T-helper 2 cell treated with Interferon-gamma antibody and Interleukin-4, amounts not matched to agents 100 ng/mL and 5 ng/mL, for 36 hours (primary cell): ENCODE measurements around the gene ZNF100. TPM values are rescaled to one million over a fixed set of nuclear protein-coding genes. Genes with fewer than 3 reads are reported as not detected.
"Not testable (repeated sequence)": the region's sequence is repeated elsewhere in the genome, so short reads cannot be mapped to it uniquely, and the experiment has no call there.

Experiments used
- intact Hi-C: fragments of 100-400 bp; cut with micrococcal nuclease; formaldehyde crosslinking; loops from one replicate; pipeline ENCODE4 v1.15.1; 2023
- total RNA-seq: library from RNA; stranded (reverse); gene quantifications from 2 replicates; pipeline ENCODE4 v1.2.3, GENCODE V29; 2022

Gene ZNF100
- total RNA-seq, 1 donor from 2014 or later = 22.4 TPM

- intact Hi-C loops = no loop called here
Measured at GRCh38 chr19:21705393-21705792, 62.0 kb downstream of the ZNF100 start.

DNA sequence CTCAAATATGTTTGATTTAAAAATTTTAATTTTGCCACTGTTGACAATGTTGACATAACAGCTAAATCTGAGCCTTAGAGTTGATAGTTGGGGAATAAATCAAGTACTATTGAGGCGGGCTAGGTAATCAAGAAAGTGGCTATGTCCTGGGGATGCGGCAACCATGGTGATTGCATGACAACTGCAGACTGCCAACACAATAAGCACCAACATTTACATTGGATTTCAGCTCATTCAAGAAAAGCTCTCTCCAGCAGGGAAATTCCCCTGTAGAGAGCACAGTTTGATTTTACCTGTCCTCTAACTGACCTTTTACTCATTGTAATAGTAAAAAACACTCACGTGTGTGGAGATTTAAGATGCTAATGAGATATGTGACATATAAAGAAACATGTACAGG lies 63.1 kb downstream of the ZNF100 start:
- intact Hi-C loops = no loop called here

DNA sequence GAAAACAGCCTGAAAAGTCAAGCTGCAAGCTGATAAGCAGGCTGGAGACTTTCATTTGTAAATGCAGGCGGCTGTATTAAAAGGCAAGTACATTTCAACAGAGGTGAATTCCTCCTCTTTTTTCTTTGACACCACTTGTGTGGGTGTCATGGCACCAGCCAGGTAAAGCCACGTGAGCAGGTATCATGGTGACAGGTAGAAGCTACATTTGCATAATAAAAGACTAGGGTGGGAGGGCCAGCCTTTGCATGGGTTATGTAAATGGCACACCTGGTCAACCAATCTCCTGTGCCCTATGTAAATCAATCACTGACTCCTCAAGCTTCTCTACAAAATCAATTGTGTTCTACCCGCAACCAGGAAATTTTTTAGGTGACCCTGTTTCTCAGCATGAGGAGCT lies 68.2 kb downstream of the ZNF100 start:
- intact Hi-C loops = no loop called here

GRCh38 chr19:21698215-21698614 lies 69.2 kb downstream of the ZNF100 start:
- intact Hi-C loops = no loop called here

GRCh38 chr19:21697698-21698097 lies 69.7 kb downstream of the ZNF100 start:
- intact Hi-C loops = no loop called here

DNA sequence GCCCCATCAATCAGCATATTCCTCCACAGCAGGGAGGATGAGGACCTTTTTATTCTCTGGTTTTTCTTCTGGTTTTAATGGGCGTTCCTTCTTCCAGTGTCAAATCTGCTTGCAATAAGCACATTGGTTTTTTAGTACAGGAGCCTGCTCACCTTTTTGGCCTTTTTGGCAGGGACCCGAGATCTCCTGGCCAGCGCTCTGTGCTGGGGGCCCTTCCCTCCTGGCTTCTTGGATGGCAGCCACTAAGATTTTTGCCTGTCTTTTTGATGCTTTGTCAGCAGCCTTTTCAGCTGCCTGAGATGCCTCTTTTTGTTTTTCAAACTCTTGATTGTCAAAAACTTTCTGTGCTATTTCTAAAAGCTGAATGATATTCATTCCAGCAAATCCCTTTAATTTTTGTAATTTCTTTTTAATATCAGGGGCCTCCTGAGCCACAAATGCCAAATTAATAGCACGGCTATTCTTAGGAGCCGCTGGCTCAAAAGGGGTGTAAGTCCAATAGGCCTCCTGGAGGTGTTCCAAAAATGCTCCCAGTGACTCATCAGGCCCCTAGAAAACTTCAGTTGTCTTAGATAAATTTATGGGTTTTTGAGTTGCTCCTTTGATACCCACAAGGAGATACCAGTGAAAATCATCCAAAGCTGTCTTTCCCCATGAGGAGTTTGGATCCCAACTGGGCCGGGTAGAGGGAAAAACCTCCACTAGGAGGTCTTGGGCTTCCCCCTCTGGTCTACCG lies 73.0 kb downstream of the ZNF100 start:
- intact Hi-C loops = no loop called here

- intact Hi-C loops = no loop called here
Measured at GRCh38 chr19:21693399-21693798, 74.0 kb downstream of the ZNF100 start.

DNA sequence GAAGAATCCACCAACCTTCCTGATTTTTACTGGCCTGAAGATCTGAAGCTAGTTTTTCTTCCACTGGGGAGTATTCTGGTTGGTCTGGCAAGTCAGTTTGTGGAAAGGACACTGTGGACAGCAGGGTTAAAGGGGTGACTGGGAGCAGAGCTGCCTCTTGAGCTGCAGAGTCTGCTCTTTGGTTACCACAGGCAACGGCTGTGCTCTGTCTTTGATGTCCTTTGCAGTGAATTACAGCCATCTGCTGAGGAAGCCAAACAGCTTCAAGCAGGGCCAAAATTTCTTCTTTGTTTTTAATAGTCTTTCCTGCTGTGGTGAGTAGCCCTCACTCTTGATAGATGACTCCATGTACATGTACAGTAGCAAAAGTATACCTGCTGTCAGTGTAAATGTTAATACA lies 75.7 kb downstream of the ZNF100 start:
- intact Hi-C loops = no loop called here

GRCh38 chr19:21688464-21688863 lies 78.9 kb downstream of the ZNF100 start:
- intact Hi-C loops = no loop called here

DNA sequence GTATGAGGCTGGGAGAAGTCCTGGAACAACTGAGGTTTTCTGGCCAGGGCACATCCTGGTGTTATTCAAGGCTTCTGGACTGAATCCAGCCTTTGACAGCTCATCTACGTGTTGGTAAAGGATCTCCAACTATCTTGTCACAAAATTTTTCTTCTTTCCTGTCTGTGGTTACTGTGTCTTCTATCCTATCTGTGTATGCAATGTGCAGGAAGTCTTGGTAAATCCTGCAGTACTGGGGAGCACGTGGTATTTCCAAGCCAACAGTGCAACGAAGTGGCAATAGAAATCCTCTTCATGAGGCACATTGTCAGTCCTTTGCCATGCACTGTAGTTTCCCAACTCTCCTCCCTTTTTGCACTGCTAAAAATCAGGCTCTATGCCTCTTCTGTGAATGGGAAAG lies 86.7 kb downstream of the ZNF100 start:
- intact Hi-C loops = no loop called here

DNA sequence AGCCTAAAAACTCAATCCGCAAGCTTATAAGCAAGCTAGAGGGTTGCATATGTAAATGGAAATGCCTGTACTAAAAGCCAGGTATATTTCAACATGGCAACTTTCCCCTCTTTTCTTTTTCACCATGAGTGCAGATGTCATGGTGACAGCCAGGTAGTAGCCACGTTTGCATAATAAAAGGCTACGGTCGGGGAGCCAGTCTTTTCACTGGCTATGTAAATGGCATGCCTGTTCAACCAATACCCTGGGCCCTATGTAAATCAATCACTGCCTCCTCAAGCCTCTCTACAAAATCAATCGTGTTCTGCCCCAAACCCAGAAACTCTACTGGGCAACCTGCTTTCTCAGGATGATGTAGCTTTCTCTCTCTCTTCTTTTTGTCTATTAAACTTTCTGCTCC lies 87.4 kb downstream of the ZNF100 start:
- intact Hi-C loops = no loop called here

- intact Hi-C loops = no loop called here
Measured at GRCh38 chr19:21677696-21678418, 89.5 kb downstream of the ZNF100 start.

DNA sequence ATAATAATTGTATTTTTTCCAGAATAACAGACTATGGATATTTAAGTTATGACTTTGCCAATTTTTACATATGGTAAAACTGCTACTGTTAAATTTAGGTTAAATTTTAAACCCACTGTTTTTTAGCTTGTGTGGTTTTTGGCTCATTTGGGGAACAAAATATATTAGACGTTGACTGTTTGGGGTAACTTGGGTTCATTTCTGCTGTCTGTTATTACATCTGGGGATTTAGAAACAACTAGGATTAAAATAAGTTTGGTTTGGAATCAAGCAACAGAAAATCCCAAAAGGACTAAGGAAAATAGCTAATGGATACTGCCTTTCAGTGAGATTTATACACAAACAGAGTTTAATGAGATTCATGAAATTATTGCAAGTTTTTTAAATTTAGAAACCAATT lies 92.9 kb downstream of the ZNF100 start:
- intact Hi-C loops = no loop called here

- intact Hi-C loops = not testable (repeated sequence)
Measured at GRCh38 chr19:21673479-21673878, 93.9 kb downstream of the ZNF100 start.

Other genes starting within 250 kb of the ZNF100 start
- gene ZNF43, start 68.6 kb upstream of the ZNF100 start, total RNA-seq = 26.7 and 27.7 TPM in 2 replicates
- 0.05 and 0.20 TPM in 2 replicates for gene ZNF208, start 243.4 kb upstream of the ZNF100 start, total RNA-seq